ENCODE data around the gene SRGAP3.

SRGAP3 gene

DNA sequence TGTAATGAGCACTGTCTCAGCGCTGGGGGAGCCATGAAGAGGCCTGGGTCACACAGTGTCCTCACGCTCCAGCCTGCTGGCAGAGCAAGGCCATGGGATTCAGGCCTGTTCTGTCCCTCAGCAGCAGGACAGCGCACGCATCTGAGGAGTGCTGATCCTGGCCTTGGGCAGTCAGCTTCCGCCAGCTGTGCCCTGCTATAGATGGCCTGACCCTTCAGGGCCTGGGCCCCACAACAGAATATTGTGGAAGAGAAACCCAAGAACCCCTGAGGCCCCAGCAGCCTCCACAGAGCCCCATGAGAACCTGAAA is 78.6 kb downstream of the SRGAP3 start (continued):
- no peak for TF ChIP-seq ZFP3 (CRISPR knock-in tag; IDR thresholded peaks at IDR 0.05)
- no peak for TF ChIP-seq ZNF70 (CRISPR knock-in tag; IDR thresholded peaks at IDR 0.05)
- TF ChIP-seq ZFP30 (CRISPR knock-in tag; IDR thresholded peaks at IDR 0.05), result no peak
- no peak for TF ChIP-seq ESRRG (CRISPR knock-in tag; IDR thresholded peaks at IDR 0.05)
- no peak for TF ChIP-seq PPARA (CRISPR knock-in tag; IDR thresholded peaks at IDR 0.05; ENCODE audit: borderline replicate concordance)

DNA sequence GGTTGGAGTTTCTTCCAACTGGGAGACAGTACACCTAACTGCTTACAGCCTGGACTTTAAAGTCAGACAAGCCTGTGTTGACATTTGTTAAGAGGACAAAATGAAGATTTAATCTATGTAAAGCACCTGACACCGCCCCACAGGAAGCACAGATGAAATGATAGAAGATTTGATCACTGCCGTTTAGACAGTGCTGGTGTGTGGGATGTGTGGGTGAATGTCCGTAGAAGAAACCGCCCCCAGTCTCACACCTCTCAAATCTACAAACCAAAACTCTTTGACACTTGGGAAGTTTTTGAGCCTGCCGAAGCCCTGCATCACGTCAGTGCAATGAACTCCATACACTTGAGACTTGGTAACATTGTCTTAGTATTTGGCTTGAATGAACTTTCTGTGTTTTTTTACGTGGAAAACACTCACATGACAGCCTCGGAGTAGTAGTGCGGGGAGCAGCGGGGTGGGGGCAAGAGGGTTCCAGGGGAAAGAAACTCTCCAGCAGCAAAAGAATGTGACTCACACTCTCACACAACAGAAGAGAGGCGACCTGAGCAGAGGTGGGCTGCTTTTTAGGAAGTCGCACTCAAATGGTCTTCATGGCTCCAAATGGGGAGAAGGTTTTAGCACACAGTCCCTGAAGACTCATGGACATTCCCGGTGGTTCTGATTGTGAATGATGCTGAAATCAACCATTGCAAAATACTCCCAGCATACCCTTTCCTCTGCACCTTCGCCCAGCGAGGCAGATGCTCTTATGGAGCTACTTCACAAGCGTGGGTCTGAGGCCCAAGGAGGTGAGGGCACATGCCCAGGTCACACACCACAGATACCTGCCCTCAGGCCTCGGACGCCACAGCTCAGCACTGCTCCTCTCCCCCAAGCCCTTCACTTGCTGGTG is 79.2 kb downstream of the SRGAP3 start:
- TF ChIP-seq PPARA (CRISPR knock-in tag; IDR thresholded peaks at IDR 0.05; ENCODE audit: borderline replicate concordance) (no peak), ZNF565 (CRISPR knock-in tag; conservative IDR thresholded peaks at IDR 0.05; ENCODE audit: low read depth) (no peak), ZFP3 (CRISPR knock-in tag; IDR thresholded peaks at IDR 0.05) (no peak), ZNF70 (CRISPR knock-in tag; IDR thresholded peaks at IDR 0.05) (no peak), BACH2 (CRISPR knock-in tag; IDR thresholded peaks at IDR 0.05; ENCODE audit: borderline replicate concordance) (no peak), OSR1 (CRISPR knock-in tag; IDR thresholded peaks at IDR 0.05) (no peak), RARB (CRISPR knock-in tag; IDR thresholded peaks at IDR 0.05) (no peak), ZFP30 (CRISPR knock-in tag; IDR thresholded peaks at IDR 0.05) (no peak), ESRRG (CRISPR knock-in tag; IDR thresholded peaks at IDR 0.05) (no peak), TOX (CRISPR knock-in tag; IDR thresholded peaks at IDR 0.05; ENCODE audit: borderline replicate concordance) (no peak), GLIS3 (CRISPR knock-in tag; IDR thresholded peaks at IDR 0.05) (no peak), ISL1 (CRISPR knock-in tag; IDR thresholded peaks at IDR 0.05) (no peak)
- TF ChIP-seq, protein P1, sequence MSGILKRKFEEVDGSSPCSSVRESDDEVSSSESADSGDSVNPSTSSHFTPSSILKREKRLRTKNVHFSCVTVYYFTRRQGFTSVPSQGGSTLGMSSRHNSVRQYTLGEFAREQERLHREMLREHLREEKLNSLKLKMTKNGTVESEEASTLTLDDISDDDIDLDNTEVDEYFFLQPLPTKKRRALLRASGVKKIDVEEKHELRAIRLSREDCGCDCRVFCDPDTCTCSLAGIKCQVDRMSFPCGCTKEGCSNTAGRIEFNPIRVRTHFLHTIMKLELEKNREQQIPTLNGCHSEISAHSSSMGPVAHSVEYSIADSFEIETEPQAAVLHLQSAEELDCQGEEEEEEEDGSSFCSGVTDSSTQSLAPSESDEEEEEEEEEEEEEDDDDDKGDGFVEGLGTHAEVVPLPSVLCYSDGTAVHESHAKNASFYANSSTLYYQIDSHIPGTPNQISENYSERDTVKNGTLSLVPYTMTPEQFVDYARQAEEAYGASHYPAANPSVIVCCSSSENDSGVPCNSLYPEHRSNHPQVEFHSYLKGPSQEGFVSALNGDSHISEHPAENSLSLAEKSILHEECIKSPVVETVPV (CRISPR knock-in tag; IDR thresholded peaks at IDR 0.05), result no peak
- TF ChIP-seq, protein P2, sequence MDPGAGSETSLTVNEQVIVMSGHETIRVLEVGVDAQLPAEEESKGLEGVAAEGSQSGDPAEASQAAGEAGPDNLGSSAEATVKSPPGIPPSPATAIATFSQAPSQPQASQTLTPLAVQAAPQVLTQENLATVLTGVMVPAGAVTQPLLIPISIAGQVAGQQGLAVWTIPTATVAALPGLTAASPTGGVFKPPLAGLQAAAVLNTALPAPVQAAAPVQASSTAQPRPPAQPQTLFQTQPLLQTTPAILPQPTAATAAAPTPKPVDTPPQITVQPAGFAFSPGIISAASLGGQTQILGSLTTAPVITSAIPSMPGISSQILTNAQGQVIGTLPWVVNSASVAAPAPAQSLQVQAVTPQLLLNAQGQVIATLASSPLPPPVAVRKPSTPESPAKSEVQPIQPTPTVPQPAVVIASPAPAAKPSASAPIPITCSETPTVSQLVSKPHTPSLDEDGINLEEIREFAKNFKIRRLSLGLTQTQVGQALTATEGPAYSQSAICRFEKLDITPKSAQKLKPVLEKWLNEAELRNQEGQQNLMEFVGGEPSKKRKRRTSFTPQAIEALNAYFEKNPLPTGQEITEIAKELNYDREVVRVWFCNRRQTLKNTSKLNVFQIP (CRISPR knock-in tag; IDR thresholded peaks at IDR 0.05; ENCODE audit: borderline replicate concordance, low read depth), result no peak
- TF ChIP-seq, protein P3, sequence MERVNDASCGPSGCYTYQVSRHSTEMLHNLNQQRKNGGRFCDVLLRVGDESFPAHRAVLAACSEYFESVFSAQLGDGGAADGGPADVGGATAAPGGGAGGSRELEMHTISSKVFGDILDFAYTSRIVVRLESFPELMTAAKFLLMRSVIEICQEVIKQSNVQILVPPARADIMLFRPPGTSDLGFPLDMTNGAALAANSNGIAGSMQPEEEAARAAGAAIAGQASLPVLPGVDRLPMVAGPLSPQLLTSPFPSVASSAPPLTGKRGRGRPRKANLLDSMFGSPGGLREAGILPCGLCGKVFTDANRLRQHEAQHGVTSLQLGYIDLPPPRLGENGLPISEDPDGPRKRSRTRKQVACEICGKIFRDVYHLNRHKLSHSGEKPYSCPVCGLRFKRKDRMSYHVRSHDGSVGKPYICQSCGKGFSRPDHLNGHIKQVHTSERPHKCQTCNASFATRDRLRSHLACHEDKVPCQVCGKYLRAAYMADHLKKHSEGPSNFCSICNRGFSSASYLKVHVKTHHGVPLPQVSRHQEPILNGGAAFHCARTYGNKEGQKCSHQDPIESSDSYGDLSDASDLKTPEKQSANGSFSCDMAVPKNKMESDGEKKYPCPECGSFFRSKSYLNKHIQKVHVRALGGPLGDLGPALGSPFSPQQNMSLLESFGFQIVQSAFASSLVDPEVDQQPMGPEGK (CRISPR knock-in tag; IDR thresholded peaks at IDR 0.05; ENCODE audit: borderline replicate concordance), result no peak

DNA sequence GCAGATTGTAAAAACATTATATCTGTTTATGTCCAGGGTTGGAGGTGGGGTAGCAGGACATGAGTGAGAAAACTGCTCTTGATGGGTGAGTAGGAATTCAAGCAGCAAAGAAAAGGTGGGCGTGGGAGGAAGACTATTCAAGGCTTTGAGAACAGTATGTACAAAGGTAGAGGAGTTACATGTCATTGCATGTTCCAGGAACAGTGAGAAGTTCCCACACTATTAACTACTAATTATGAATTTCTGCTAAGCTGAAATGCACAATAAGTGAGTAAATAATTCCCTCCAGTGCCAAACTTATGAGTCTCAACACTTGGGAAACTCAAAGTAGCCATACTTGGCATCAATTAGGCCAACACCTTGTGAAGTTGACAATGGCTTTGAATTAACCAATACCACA is 80.1 kb downstream of the SRGAP3 start:
- TF ChIP-seq, protein P3 (CRISPR knock-in tag; IDR thresholded peaks at IDR 0.05; ENCODE audit: borderline replicate concordance), result no peak
- TF ChIP-seq GLIS3 (CRISPR knock-in tag; IDR thresholded peaks at IDR 0.05), result no peak
- TF ChIP-seq BACH2 (CRISPR knock-in tag; IDR thresholded peaks at IDR 0.05; ENCODE audit: borderline replicate concordance), result no peak
- TF ChIP-seq ZNF8 (CRISPR knock-in tag; IDR thresholded peaks at IDR 0.05), result no peak
- TF ChIP-seq ZC3H10 (CRISPR knock-in tag; IDR thresholded peaks at IDR 0.05), result no peak
- no peak for TF ChIP-seq ESRRG (CRISPR knock-in tag; IDR thresholded peaks at IDR 0.05)
- no peak for TF ChIP-seq PPARA (CRISPR knock-in tag; IDR thresholded peaks at IDR 0.05; ENCODE audit: borderline replicate concordance)
- no peak for TF ChIP-seq ARNTL (CRISPR knock-in tag; IDR thresholded peaks at IDR 0.05; ENCODE audit: borderline replicate concordance, low read depth)
- TF ChIP-seq ZNF70 (CRISPR knock-in tag; IDR thresholded peaks at IDR 0.05), result no peak
- no peak for TF ChIP-seq ZNF565 (CRISPR knock-in tag; conservative IDR thresholded peaks at IDR 0.05; ENCODE audit: low read depth)
- TF ChIP-seq TCF4 (CRISPR knock-in tag; IDR thresholded peaks at IDR 0.05; ENCODE audit: borderline replicate concordance), result no peak
- TF ChIP-seq, protein P4, sequence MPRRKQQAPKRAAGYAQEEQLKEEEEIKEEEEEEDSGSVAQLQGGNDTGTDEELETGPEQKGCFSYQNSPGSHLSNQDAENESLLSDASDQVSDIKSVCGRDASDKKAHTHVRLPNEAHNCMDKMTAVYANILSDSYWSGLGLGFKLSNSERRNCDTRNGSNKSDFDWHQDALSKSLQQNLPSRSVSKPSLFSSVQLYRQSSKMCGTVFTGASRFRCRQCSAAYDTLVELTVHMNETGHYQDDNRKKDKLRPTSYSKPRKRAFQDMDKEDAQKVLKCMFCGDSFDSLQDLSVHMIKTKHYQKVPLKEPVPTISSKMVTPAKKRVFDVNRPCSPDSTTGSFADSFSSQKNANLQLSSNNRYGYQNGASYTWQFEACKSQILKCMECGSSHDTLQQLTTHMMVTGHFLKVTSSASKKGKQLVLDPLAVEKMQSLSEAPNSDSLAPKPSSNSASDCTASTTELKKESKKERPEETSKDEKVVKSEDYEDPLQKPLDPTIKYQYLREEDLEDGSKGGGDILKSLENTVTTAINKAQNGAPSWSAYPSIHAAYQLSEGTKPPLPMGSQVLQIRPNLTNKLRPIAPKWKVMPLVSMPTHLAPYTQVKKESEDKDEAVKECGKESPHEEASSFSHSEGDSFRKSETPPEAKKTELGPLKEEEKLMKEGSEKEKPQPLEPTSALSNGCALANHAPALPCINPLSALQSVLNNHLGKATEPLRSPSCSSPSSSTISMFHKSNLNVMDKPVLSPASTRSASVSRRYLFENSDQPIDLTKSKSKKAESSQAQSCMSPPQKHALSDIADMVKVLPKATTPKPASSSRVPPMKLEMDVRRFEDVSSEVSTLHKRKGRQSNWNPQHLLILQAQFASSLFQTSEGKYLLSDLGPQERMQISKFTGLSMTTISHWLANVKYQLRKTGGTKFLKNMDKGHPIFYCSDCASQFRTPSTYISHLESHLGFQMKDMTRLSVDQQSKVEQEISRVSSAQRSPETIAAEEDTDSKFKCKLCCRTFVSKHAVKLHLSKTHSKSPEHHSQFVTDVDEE (CRISPR knock-in tag; IDR thresholded peaks at IDR 0.05), result no peak
- TF ChIP-seq ZFP30 (CRISPR knock-in tag; IDR thresholded peaks at IDR 0.05), result no peak
- no peak for TF ChIP-seq SNAI2 (CRISPR knock-in tag; IDR thresholded peaks at IDR 0.05)
- TF ChIP-seq CSDC2 (CRISPR knock-in tag; IDR thresholded peaks at IDR 0.05), result no peak
- no peak for TF ChIP-seq RARB (CRISPR knock-in tag; IDR thresholded peaks at IDR 0.05)
- no peak for ATAC-seq

More for the DNA sequence above, 79.2 kb downstream of the SRGAP3 start:
- ATAC-seq, result no peak
